H1 (cell line): ENCODE data around the gene NASP. TPM values are rescaled to one million over a fixed set of nuclear protein-coding genes. Genes with fewer than 3 reads are reported as not detected.

Source experiments
- BACH1 ChIP-seq: IDR thresholded peaks from 2 replicates; pipeline ENCODE4 v1.6.1; 2012; ENCODE audit warnings: low read length, improper control_type of control experiment
- PHF8 ChIP-seq: fragments of 200-600 bp; sonication (generic); conservative IDR thresholded peaks from 2 replicates; pipeline ENCODE4 v1.7.1; 2012; ENCODE audit warnings: low read depth, mild to moderate bottlenecking, inconsistent platforms, low read length, moderate library complexity
- RAD21 ChIP-seq, 2 experiments: IDR thresholded peaks in 1 of 2; conservative IDR thresholded peaks in 1 of 2; 2 replicates each; pipeline ENCODE4 v1.6.1; 2011; ENCODE audit warnings: low read depth in 2 of 2, low read length in 2 of 2, improper control_type of control experiment in 1 of 2, inconsistent platforms in 1 of 2, mild to moderate bottlenecking in 1 of 2, moderate library complexity in 1 of 2
- polyA plus RNA-seq, 7 experiments: library from polyadenylated mRNA; depleted of rRNA in 3 of 7; stranded (reverse) in 5 of 7; unstranded in 2 of 7; fragments of >200 nt in 5 of 7; fragments of 200-250 nt in 2 of 7; gene quantifications; 1 replicate in 5 of 7; 2 replicates in 1 of 7; 4 replicates in 1 of 7; pipeline versions ENCODE4 v1.2.1 to v1.2.3, GENCODE V29; 2011 to 2013; ENCODE audit warnings: missing spikeins in 2 of 7, mixed read lengths in 2 of 7
- total RNA-seq: library from RNA; stranded (reverse); fragmentation: NEBNext Ultra II Directional; extraction: Animal tissue kit (Norgen Biotek cat#: 25700); gene quantifications from 2 replicates; pipeline ENCODE4 v1.2.1, GENCODE V29; 2021
- TF ChIP-seq, protein P1 (sequence below): fragments of 300-600 bp; sonication (generic); IDR thresholded peaks from 2 replicates; pipeline ENCODE4 v1.7.1; 2012; ENCODE audit warnings: low read length, moderate library complexity, mild to moderate bottlenecking, inconsistent platforms; ENCODE audit not compliant: insufficient replicate concordance
- TF ChIP-seq, protein P2 (sequence below), 3 experiments: IDR thresholded peaks; 1 replicate in 2 of 3; 2 replicates in 1 of 3; pipeline versions ENCODE4 v1.5.1 to v1.6.1; 2011; ENCODE audit warnings: low read length in 3 of 3, mild to moderate bottlenecking in 3 of 3, inconsistent platforms in 2 of 3, low read depth in 1 of 3, moderate library complexity in 1 of 3; ENCODE audit not compliant: insufficient read depth in 1 of 3; ENCODE audit errors: control extremely low read depth in 1 of 3

Gene NASP
- total and polyA plus RNA-seq, 2 of the 8 experiments (the other 6 are each of a cell fraction or from before 2014, with no cell fraction given) = 263 to 647 TPM

DNA sequence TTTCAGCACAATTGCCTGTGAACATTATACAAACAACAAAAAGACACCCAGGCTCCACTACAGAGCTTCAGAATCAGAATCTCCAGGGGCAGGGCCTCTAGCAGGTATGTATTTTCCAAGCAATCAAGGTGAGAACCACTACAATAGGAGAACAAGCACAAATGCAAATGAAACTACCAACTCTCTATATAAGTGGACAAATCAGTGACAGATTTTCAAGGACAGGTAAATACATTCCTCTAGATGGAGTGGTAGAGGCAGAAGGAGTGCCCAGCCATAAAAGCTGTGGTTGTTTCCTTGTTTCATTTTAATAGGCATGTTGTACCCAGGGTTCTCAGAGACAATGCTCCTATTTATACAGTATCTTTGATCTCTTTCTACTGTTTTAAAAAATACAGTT is 60.1 kb downstream of the NASP start (continued):
- TF ChIP-seq, protein P1, sequence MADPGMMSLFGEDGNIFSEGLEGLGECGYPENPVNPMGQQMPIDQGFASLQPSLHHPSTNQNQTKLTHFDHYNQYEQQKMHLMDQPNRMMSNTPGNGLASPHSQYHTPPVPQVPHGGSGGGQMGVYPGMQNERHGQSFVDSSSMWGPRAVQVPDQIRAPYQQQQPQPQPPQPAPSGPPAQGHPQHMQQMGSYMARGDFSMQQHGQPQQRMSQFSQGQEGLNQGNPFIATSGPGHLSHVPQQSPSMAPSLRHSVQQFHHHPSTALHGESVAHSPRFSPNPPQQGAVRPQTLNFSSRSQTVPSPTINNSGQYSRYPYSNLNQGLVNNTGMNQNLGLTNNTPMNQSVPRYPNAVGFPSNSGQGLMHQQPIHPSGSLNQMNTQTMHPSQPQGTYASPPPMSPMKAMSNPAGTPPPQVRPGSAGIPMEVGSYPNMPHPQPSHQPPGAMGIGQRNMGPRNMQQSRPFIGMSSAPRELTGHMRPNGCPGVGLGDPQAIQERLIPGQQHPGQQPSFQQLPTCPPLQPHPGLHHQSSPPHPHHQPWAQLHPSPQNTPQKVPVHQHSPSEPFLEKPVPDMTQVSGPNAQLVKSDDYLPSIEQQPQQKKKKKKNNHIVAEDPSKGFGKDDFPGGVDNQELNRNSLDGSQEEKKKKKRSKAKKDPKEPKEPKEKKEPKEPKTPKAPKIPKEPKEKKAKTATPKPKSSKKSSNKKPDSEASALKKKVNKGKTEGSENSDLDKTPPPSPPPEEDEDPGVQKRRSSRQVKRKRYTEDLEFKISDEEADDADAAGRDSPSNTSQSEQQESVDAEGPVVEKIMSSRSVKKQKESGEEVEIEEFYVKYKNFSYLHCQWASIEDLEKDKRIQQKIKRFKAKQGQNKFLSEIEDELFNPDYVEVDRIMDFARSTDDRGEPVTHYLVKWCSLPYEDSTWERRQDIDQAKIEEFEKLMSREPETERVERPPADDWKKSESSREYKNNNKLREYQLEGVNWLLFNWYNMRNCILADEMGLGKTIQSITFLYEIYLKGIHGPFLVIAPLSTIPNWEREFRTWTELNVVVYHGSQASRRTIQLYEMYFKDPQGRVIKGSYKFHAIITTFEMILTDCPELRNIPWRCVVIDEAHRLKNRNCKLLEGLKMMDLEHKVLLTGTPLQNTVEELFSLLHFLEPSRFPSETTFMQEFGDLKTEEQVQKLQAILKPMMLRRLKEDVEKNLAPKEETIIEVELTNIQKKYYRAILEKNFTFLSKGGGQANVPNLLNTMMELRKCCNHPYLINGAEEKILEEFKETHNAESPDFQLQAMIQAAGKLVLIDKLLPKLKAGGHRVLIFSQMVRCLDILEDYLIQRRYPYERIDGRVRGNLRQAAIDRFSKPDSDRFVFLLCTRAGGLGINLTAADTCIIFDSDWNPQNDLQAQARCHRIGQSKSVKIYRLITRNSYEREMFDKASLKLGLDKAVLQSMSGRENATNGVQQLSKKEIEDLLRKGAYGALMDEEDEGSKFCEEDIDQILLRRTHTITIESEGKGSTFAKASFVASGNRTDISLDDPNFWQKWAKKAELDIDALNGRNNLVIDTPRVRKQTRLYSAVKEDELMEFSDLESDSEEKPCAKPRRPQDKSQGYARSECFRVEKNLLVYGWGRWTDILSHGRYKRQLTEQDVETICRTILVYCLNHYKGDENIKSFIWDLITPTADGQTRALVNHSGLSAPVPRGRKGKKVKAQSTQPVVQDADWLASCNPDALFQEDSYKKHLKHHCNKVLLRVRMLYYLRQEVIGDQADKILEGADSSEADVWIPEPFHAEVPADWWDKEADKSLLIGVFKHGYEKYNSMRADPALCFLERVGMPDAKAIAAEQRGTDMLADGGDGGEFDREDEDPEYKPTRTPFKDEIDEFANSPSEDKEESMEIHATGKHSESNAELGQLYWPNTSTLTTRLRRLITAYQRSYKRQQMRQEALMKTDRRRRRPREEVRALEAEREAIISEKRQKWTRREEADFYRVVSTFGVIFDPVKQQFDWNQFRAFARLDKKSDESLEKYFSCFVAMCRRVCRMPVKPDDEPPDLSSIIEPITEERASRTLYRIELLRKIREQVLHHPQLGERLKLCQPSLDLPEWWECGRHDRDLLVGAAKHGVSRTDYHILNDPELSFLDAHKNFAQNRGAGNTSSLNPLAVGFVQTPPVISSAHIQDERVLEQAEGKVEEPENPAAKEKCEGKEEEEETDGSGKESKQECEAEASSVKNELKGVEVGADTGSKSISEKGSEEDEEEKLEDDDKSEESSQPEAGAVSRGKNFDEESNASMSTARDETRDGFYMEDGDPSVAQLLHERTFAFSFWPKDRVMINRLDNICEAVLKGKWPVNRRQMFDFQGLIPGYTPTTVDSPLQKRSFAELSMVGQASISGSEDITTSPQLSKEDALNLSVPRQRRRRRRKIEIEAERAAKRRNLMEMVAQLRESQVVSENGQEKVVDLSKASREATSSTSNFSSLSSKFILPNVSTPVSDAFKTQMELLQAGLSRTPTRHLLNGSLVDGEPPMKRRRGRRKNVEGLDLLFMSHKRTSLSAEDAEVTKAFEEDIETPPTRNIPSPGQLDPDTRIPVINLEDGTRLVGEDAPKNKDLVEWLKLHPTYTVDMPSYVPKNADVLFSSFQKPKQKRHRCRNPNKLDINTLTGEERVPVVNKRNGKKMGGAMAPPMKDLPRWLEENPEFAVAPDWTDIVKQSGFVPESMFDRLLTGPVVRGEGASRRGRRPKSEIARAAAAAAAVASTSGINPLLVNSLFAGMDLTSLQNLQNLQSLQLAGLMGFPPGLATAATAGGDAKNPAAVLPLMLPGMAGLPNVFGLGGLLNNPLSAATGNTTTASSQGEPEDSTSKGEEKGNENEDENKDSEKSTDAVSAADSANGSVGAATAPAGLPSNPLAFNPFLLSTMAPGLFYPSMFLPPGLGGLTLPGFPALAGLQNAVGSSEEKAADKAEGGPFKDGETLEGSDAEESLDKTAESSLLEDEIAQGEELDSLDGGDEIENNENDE = no peak
- TF ChIP-seq RAD21 (IDR thresholded peaks at IDR 0.05 in 1 of 2, conservative IDR thresholded peaks at IDR 0.05 in 1 of 2; ENCODE audit: low read depth in 2 of 2, low read length in 2 of 2) = peak; percentile 7 to 27; a peak in 2 of 4 replicates
- TF ChIP-seq BACH1 = no peak
- TF ChIP-seq PHF8 = no peak
- TF ChIP-seq, protein P2, sequence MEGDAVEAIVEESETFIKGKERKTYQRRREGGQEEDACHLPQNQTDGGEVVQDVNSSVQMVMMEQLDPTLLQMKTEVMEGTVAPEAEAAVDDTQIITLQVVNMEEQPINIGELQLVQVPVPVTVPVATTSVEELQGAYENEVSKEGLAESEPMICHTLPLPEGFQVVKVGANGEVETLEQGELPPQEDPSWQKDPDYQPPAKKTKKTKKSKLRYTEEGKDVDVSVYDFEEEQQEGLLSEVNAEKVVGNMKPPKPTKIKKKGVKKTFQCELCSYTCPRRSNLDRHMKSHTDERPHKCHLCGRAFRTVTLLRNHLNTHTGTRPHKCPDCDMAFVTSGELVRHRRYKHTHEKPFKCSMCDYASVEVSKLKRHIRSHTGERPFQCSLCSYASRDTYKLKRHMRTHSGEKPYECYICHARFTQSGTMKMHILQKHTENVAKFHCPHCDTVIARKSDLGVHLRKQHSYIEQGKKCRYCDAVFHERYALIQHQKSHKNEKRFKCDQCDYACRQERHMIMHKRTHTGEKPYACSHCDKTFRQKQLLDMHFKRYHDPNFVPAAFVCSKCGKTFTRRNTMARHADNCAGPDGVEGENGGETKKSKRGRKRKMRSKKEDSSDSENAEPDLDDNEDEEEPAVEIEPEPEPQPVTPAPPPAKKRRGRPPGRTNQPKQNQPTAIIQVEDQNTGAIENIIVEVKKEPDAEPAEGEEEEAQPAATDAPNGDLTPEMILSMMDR (IDR thresholded peaks at IDR 0.05; ENCODE audit: control extremely low read depth in 1 of 3, insufficient read depth in 1 of 3, low read depth in 1 of 3, low read length in 3 of 3) = peak in 1 of 3 experiments; percentile 6; a peak in 1 of 4 replicates
